GM12891 (cell line): ENCODE measurements around the gene UBE2I.

ENCODE experiments used
- DNase-seq: peaks from one replicate; pipeline ENCODE4 v3.0.0; 2011; ENCODE audit warnings: low spot score; ENCODE audit not compliant: insufficient read length
- FAIRE-seq: peaks from 2 replicates; lab custom pipeline; 2011; peaks lifted over from hg19 to GRCh38; lab: Jason Lieb, UNC
- PAX5 ChIP-seq: IDR thresholded peaks from 2 replicates; pipeline ENCODE4 v1.6.1; 2011; ENCODE audit warnings: low read length, moderate library complexity, mild to moderate bottlenecking; ENCODE audit not compliant: insufficient read depth, severe bottlenecking
- POLR2A ChIP-seq: IDR thresholded peaks from 2 replicates; pipeline ENCODE4 v1.6.1; 2011; ENCODE audit warnings: low read depth, low read length, control low read depth
- POLR2AphosphoS5 ChIP-seq: IDR thresholded peaks from 2 replicates; pipeline ENCODE4 v1.6.1; 2011; ENCODE audit warnings: low read depth, low read length, control low read depth
- POU2F2 ChIP-seq: IDR thresholded peaks from 2 replicates; pipeline ENCODE4 v1.6.1; 2011; ENCODE audit warnings: low read depth, mild to moderate bottlenecking, control low read depth, low read length, moderate library complexity
- SPI1 ChIP-seq: IDR thresholded peaks from 2 replicates; pipeline ENCODE4 v1.6.1; 2011; ENCODE audit warnings: low read depth, low read length, control low read depth
- TAF1 ChIP-seq: IDR thresholded peaks from 2 replicates; pipeline ENCODE4 v1.6.1; 2011; ENCODE audit warnings: low read depth, low read length, control low read depth

The UBE2I gene

GRCh38 chr16:1362807-1363206, 53.4 kb downstream of the UBE2I start:
- FAIRE-seq (no peak), DNase-seq (no peak)
- TF ChIP-seq PAX5, result no peak
- TF ChIP-seq POU2F2, result no peak
- no peak for TF ChIP-seq POLR2AphosphoS5
- no peak for TF ChIP-seq SPI1
- TF ChIP-seq TAF1, result no peak
- no peak for TF ChIP-seq POLR2A

GRCh38 chr16:1363501-1364041, 54.1 kb downstream of the UBE2I start:
- FAIRE-seq, result peak; percentile 89
- peak; percentile 96 for DNase-seq
- TF ChIP-seq SPI1, result no peak
- no peak for TF ChIP-seq PAX5
- TF ChIP-seq POLR2A, result no peak
- no peak for TF ChIP-seq TAF1
- TF ChIP-seq POLR2AphosphoS5, result no peak
- TF ChIP-seq POU2F2, result no peak

GRCh38 chr16:1364510-1364909, 55.1 kb downstream of the UBE2I start:
- TF ChIP-seq PAX5, result no peak
- TF ChIP-seq POLR2A, result no peak
- no peak for TF ChIP-seq POU2F2
- TF ChIP-seq POLR2AphosphoS5, result no peak
- TF ChIP-seq TAF1, result no peak
- no peak for TF ChIP-seq SPI1
- DNase-seq (no peak), FAIRE-seq (no peak)

GRCh38 chr16:1366060-1366711, 56.8 kb downstream of the UBE2I start:
- TF ChIP-seq POLR2A, result no peak
- no peak for TF ChIP-seq POU2F2
- TF ChIP-seq POLR2AphosphoS5, result no peak
- DNase-seq (no peak), FAIRE-seq (no peak)

- FAIRE-seq, result no peak
- no peak for DNase-seq
- TF ChIP-seq SPI1 (no peak), PAX5 (no peak), POU2F2 (no peak), TAF1 (no peak), POLR2AphosphoS5 (no peak; the same call in 1 of the 2 replicates), POLR2A (no peak; the same call in 1 of the 2 replicates)
Measured at GRCh38 chr16:1366712-1367299, 57.4 kb downstream of the UBE2I start.

- TF ChIP-seq POLR2AphosphoS5 (no peak), POLR2A (no peak), PAX5 (no peak), SPI1 (no peak), POU2F2 (no peak)
- FAIRE-seq (no peak), DNase-seq (no peak)
Measured at GRCh38 chr16:1367486-1368174, 58.2 kb downstream of the UBE2I start.

- TF ChIP-seq TAF1, result no peak
- TF ChIP-seq POLR2A, result no peak
- TF ChIP-seq POU2F2, result no peak
- TF ChIP-seq SPI1, result no peak
- TF ChIP-seq PAX5, result no peak
- TF ChIP-seq POLR2AphosphoS5, result no peak
- DNase-seq (no peak), FAIRE-seq (no peak)
Measured at GRCh38 chr16:1371054-1371978, 61.9 kb downstream of the UBE2I start.

- no peak for FAIRE-seq
- no peak for DNase-seq
- no peak for TF ChIP-seq POLR2AphosphoS5
- TF ChIP-seq POLR2A, result no peak
- no peak for TF ChIP-seq SPI1
Measured at GRCh38 chr16:1372292-1372950, 63.0 kb downstream of the UBE2I start.
